Mucosa of rectum (tissue), 2 donors: ENCODE data around the gene KRT4.

Experiments
- H3K27ac ChIP-seq, 2 donors: one replicate each; pipeline ENCODE4 v1.7.0; 2013; ENCODE audit warnings: inconsistent platforms in 2 of 2, low read depth in 2 of 2, low read length in 2 of 2
- H3K27me3 ChIP-seq, 2 donors: one replicate each; pipeline ENCODE4 v1.7.0; 2013; ENCODE audit warnings: low read length in 2 of 2; ENCODE audit not compliant: control insufficient read depth in 2 of 2, insufficient read depth in 2 of 2
- H3K36me3 ChIP-seq, 2 donors: one replicate each; pipeline ENCODE4 v1.7.0; 2013; ENCODE audit warnings: low read length in 2 of 2; ENCODE audit not compliant: control insufficient read depth in 2 of 2, insufficient read depth in 2 of 2
- H3K4me1 ChIP-seq, 2 donors: one replicate each; pipeline ENCODE4 v1.7.0; 2013; ENCODE audit warnings: low read length in 2 of 2, mild to moderate bottlenecking in 1 of 2; ENCODE audit not compliant: control insufficient read depth in 2 of 2, insufficient read depth in 2 of 2
- H3K4me3 ChIP-seq, 2 donors: one replicate each; pipeline ENCODE4 v1.7.0; 2013; ENCODE audit warnings: low read length in 2 of 2
- H3K9ac ChIP-seq, 2 donors: one replicate each; pipeline ENCODE4 v1.7.0; 2013; ENCODE audit warnings: low read length in 2 of 2, low read depth in 1 of 2, mild to moderate bottlenecking in 1 of 2
- H3K9me3 ChIP-seq, 2 donors: one replicate each; pipeline ENCODE4 v1.7.0; 2013; ENCODE audit warnings: low read length in 2 of 2; ENCODE audit not compliant: control insufficient read depth in 2 of 2
- donor health status: healthy.
- donor health status: Normal muscosa, but diverticular disease.

KRT4 gene

DNA sequence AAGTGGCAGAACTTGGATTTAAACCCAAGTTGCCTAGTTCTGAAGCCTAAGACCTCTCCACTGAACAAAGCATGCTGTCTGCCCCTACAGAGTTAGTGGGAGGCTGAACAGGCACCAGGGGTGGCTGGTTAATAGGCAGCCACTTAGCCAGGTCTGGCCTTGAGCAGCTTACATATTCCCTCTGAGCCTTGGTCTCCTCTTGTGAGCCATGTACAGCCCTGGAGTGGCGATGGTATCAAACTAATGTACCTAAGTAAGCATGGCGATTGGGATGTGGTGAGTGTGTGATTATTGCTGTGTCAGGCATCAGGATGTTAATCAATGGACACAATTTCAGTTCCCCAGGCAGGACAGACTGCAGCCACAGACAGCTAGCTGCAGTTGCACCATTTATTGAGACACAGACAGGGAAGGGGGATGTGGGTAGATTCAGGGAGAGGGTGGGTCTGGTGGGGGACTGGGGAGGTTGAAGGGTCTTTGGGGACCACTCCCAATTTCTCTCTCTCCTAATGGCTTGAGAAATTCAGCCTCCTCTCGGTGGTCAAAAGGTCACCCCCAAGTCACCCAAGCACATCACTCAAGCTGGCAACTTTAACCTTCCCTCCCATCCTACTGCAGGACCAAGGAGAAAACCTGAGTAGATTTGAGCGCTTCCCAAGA lies 7.3 kb upstream of the KRT4 start:
- Histone ChIP-seq H3K27me3 (no peaks in the 10 kb centered on the region), H3K36me3 (no peaks in the 10 kb centered on the region), H3K27ac (no peak overlapping the region), H3K4me3 (no peak overlapping the region), H3K9me3 (no peaks in the 10 kb centered on the region), H3K9ac (no peak overlapping the region), H3K4me1 (peaks cover 3 to 5% of the 10 kb centered on the region in 2 donors)

DNA sequence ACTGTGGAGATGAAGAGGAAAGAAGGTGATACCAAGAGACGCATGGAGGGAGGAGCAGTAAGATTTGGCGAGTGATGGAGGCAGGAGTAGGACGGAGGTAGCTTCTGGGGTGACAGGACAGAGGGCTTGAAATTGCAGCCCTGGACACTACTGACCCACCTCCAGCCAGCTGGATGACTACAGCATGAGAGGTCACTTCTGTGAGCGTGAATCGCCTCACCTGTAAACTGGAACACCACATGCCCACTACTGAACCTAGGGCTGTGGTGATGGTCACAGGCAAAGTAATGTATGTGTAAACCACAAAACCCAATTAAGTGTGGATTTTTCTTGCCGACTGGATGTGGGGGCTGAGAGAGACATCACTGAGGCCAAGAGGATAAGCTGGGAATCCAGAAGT lies 6.6 kb upstream of the KRT4 start:
- Histone ChIP-seq H3K4me3 (no peak overlapping the region), H3K27me3 (no peaks in the 10 kb centered on the region), H3K4me1 (peaks cover 3 to 5% of the 10 kb centered on the region in 2 donors), H3K9me3 (no peaks in the 10 kb centered on the region), H3K9ac (no peak overlapping the region), H3K36me3 (no peaks in the 10 kb centered on the region), H3K27ac (no peak overlapping the region)

DNA sequence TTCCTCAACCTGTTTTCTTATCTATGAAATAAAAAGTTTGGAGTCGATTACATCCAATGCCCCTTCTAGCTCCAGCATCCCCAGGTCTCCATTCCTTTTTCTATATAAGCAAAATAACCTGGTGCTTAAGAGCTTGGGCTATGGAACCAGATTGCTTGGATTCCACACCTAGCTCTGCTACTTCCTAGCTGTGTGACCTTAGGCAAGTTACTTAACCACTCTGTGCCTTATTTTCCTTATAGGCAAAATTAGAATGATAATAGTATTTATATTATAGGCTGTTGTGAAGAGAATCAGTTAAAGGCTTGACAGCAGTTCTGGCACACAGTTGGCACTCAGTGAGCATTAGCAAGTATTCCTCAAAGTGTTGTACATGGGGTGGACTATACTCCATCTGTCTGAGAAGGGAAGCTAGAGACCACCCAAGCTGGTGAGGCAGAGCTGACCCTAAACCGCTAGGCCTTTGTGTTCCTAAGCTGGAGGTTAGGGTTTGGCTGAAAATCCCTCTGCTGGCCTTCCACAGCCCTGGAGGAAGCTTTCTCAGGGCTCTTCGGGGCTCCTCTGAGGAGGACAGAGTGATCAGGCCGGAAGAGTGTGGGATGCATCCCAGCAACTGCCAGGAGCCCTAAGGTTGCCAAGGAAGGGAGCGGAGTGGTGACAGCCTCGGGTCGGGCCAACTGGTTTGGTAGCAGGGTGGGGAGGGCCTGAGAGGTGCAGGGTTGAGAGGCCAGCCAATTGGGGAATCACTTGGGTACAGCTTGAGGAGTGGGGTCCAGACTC lies 6.0 kb upstream of the KRT4 start:
- no peak overlapping the region for H3K4me3 ChIP-seq
- no peak overlapping the region for H3K9ac ChIP-seq
- H3K27me3 ChIP-seq, result no peaks in the 10 kb centered on the region
- peaks cover 3 to 5% of the 10 kb centered on the region in 2 donors for H3K4me1 ChIP-seq
- H3K36me3 ChIP-seq, result no peaks in the 10 kb centered on the region
- no peak overlapping the region for H3K27ac ChIP-seq
- no peaks in the 10 kb centered on the region for H3K9me3 ChIP-seq

DNA sequence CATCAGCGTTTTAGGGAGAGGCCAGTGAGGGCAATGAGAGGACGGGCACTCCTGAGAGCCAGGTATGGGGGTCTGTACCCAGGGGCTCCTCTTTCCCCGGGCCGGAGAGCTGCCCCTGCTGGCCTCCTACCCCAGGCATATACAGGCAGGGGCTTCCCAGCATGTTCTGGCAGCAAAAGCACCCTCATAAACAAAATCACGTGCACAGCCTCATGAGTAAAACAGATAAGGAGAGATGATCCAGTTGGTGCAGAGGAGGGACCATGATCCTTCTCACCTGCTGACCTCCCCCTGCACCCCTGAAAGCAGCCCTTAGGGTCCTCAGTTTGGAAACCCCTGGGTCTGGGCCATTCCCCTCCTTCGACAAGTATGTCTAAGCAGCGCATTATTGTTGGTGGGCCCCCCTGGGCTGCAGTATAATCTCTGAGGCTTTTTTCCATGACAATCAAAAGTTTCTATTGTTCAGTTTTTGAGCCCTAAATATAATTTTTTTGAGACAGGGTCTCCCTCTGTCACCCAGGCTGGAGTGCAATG lies 5.0 kb upstream of the KRT4 start:
- no peak overlapping the region for H3K4me3 ChIP-seq
- no peaks in the 10 kb centered on the region for H3K36me3 ChIP-seq
- no peak overlapping the region for H3K9ac ChIP-seq
- peaks cover 3 to 5% of the 10 kb centered on the region in 2 donors for H3K4me1 ChIP-seq
- no peaks in the 10 kb centered on the region for H3K27me3 ChIP-seq
- no peak overlapping the region for H3K27ac ChIP-seq
- H3K9me3 ChIP-seq, result no peaks in the 10 kb centered on the region

DNA sequence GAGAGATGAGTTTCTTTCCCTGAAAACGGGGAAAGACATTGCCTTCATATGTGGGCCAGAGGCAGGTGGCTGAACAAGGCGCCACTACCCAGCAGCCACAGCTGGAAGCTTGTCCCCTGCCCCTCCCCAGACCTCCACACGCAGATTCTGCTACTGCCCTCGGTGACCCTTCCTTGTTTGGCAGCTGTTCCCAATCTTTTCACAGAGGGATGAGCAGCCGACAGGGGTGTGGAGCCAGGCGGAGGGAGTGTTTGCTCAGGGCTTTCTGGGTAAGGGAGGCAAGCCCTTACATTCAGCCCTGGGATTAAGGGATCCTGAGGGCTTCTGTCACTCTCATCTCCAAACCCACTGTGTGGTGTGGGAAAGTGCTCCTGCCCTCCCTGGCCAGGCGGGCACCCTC lies 4.5 kb upstream of the KRT4 start:
- Histone ChIP-seq H3K4me3 (no peak overlapping the region), H3K4me1 (peaks cover 3 to 5% of the 10 kb centered on the region in 2 donors)

DNA sequence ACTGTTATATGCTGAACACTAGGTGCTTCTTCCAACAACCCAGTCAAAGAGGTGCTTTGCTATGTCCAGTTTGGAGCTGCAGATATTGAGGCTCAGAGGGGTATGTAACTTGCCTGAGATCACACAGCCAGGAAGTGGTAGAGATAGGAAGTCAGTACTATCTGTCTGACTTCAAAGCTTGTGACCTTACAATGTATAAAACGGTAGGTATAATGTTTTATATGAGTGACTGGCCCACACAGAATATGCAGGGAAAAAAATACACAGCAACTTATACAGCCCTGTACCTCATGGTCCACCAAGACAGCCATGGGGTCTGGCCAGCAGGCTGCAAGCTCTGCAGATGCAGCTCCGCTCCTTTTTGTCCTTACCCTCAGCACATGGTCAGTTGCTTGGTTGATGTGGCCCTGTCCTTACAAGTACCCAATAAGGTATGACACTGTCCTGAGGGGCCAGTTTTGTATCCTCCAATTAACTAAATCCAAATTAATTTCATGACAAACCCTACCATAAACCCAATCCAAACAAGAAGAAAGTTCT lies 3.9 kb upstream of the KRT4 start:
- no peaks in the 10 kb centered on the region for H3K27me3 ChIP-seq
- no peaks in the 10 kb centered on the region for H3K9me3 ChIP-seq

More for the DNA sequence above, 4.5 kb upstream of the KRT4 start:
- H3K27me3 ChIP-seq, result no peaks in the 10 kb centered on the region
- H3K9ac ChIP-seq, result no peak overlapping the region
- no peaks in the 10 kb centered on the region for H3K36me3 ChIP-seq
- H3K9me3 ChIP-seq, result no peaks in the 10 kb centered on the region
- no peak overlapping the region for H3K27ac ChIP-seq

DNA sequence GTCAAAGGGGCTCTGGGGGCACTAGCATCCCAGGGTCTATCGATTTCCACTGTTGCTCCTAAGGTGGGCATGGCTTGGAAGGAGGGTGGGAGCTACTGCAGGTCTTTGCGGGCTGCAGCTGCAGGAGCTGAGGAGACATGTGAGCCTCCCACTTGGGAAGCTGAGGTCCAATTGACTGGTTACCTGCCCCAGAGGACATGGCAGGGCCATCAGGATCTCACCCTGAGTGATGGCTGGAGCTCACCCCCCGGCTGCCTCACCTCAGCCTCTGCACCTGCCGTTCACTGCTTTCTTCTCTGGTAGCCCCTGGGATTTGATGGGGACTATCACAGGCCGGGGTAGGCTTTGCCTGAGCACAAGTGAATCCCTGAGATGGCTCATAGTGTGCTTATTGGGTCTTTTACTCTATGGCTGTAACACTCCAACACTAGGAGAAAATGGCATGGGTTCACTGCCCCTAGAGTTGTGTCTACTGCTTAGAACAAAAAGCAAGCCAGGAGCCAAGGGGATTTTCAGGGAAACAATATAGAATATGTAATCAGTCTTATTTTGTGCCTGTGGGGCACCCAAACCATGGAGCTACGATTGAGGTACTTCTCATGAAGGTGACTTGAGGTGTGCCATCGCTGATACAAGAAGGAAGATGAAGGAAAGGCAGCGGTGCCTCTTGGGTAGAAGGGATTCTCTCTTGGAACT lies 3.2 kb upstream of the KRT4 start:
- Histone ChIP-seq H3K27me3 (no peaks in the 10 kb centered on the region), H3K27ac (no peak overlapping the region), H3K4me1 (peaks cover 3% of the 10 kb centered on the region in 2 donors), H3K9ac (no peak overlapping the region), H3K36me3 (no peaks in the 10 kb centered on the region), H3K9me3 (no peaks in the 10 kb centered on the region), H3K4me3 (no peak overlapping the region)

More for the DNA sequence above, 3.9 kb upstream of the KRT4 start:
- Histone ChIP-seq H3K36me3 (no peaks in the 10 kb centered on the region), H3K4me3 (no peak overlapping the region), H3K27ac (no peak overlapping the region), H3K9ac (no peak overlapping the region), H3K4me1 (peaks cover 3 to 5% of the 10 kb centered on the region in 2 donors)

DNA sequence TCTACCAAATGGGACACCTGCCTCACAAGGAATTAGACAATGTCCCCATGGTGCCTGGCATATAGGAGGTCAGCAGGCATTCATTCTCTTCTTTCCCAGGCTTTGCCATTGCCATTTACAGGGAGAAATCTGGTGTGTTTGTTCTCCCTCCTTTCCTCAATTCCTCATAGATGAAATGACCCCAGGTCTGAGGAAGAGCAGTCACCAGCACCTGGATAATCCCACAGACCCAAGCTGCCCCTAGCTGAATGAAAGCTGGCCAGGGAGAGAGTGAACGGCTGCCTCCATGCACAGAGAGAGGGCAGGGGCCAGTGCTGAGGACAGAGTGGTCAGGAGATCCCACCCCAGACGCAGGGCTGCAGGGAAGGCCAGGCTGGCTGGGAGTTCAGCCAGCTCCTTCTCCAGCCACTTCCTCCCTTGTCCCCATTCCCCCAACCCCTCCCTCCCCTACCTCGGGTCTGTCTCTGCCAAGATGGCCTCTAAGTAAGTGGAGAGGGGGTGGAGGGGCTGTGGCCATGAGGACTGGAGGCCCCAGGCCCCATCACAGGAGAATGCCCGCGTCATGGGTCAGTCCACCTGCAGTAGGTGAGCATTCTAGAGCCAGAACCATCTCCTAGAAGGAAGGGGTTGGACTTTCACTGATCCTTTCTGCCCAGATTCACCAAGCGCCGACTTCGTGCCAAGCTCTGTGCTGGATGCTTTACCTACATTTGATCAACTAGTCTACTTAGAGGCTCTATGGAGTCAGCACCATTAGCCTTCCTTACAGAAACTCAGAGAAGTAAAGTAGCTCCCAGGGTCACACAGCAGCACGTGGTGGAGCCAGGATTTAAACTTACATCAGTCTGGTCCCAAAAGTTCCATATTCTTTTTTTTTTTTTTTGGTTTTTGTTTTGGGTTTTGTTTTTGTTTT lies 2.0 kb upstream of the KRT4 start:
- H3K27ac ChIP-seq, result no peak overlapping the region
- no peaks in the 10 kb centered on the region for H3K4me1 ChIP-seq
- H3K27me3 ChIP-seq, result no peaks in the 10 kb centered on the region
- no peak overlapping the region for H3K4me3 ChIP-seq
- H3K36me3 ChIP-seq, result no peaks in the 10 kb centered on the region
- no peaks in the 10 kb centered on the region for H3K9me3 ChIP-seq
- H3K9ac ChIP-seq, result no peak overlapping the region

DNA sequence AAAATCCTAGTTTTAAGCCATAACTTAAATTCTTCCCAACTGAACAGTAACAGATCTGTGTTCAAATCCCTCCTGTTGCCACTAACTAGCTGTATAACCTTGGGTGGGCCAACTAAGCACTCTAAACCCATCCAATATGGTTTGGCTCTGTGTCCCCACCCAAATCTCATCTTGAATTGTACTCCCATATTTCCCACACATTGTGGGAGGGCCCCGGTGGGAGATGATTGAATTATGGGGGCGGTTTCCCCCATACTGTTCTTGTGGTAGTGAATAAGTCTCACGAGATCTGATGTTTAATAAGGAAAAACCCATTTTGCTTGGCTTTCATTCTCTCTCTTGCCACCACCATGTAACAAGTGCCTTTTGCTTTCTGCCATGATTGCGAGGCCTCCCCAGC lies 1.2 kb upstream of the KRT4 start:
- Histone ChIP-seq H3K36me3 (no peaks in the 10 kb centered on the region), H3K27ac (no peak overlapping the region), H3K9ac (no peak overlapping the region), H3K4me3 (no peak overlapping the region), H3K4me1 (no peaks in the 10 kb centered on the region), H3K9me3 (no peaks in the 10 kb centered on the region), H3K27me3 (no peaks in the 10 kb centered on the region)
